SK-N-MC (cell line): Measurements from ENCODE around the gene FIBP.

Experiments used
- EZH2 ChIP-seq: fragments of 200-600 bp; sonication (generic); IDR thresholded peaks from one replicate; pipeline ENCODE4 v1.6.1; 2017; ENCODE audit warnings: antibody characterized with exemption
- POLR2AphosphoS5 ChIP-seq: IDR thresholded peaks from 2 replicates; pipeline ENCODE4 v1.6.1; 2012; ENCODE audit warnings: mild to moderate bottlenecking, low read depth, low read length, borderline replicate concordance

- TF ChIP-seq POLR2AphosphoS5 (no peak), EZH2 (no peak)
Observed at GRCh38 chr11:65883058-65883761, 5.1 kb downstream of the FIBP start.
